KMS-11 (cell line): ENCODE results near the gene ASPRV1.

Experiments
- H2AFZ ChIP-seq: fragments of 200-600 bp; sonication (generic); 2 replicates; pipeline ENCODE4 v1.6.1; 2016; ENCODE audit warnings: antibody characterized with exemption, mixed run types, low read depth
- H3K27ac ChIP-seq: fragments of 200-600 bp; sonication (generic); 2 replicates; pipeline ENCODE4 v1.6.1; 2016; ENCODE audit warnings: mild to moderate bottlenecking, mixed run types
- H3K27me3 ChIP-seq: fragments of 200-600 bp; sonication (generic); 2 replicates; pipeline ENCODE4 v1.6.1; 2017; ENCODE audit warnings: mild to moderate bottlenecking, low read depth, mixed run types, moderate library complexity; ENCODE audit not compliant: insufficient read depth
- H3K36me3 ChIP-seq: fragments of 200-600 bp; sonication (generic); 2 replicates; pipeline ENCODE4 v1.6.1; 2017; ENCODE audit warnings: mild to moderate bottlenecking, mixed run types; ENCODE audit not compliant: insufficient read depth
- H3K4me1 ChIP-seq: fragments of 200-600 bp; sonication (generic); 2 replicates; pipeline ENCODE4 v1.6.1; 2016; ENCODE audit warnings: mild to moderate bottlenecking, low read depth, mixed run types; ENCODE audit not compliant: poor library complexity, severe bottlenecking
- H3K4me2 ChIP-seq: fragments of 200-600 bp; sonication (generic); 2 replicates; pipeline ENCODE4 v1.7.0; 2016; ENCODE audit warnings: mild to moderate bottlenecking, mixed run types
- H3K4me3 ChIP-seq: fragments of 200-600 bp; sonication (generic); IDR thresholded peaks from 2 replicates; pipeline ENCODE4 v1.6.1; 2017; ENCODE audit warnings: low read depth, low read length, mixed read lengths; ENCODE audit not compliant: insufficient read depth
- H3K79me2 ChIP-seq: fragments of 200-600 bp; sonication (generic); 2 replicates; pipeline ENCODE4 v1.6.1; 2016; ENCODE audit warnings: low read depth, mixed run types; ENCODE audit not compliant: insufficient read depth
- H3K9ac ChIP-seq: fragments of 200-600 bp; sonication (generic); 2 replicates; pipeline ENCODE4 v1.6.1; 2016; ENCODE audit warnings: mild to moderate bottlenecking, mixed run types
- H4K20me1 ChIP-seq: fragments of 200-600 bp; sonication (generic); 2 replicates; pipeline ENCODE4 v1.6.1; 2016; ENCODE audit warnings: mild to moderate bottlenecking, mixed run types; ENCODE audit not compliant: insufficient read depth
- CTCF ChIP-seq: fragments of 200-600 bp; sonication (generic); conservative IDR thresholded peaks from 2 replicates; pipeline ENCODE4 v1.6.1; 2017; ENCODE audit warnings: low read depth, mild to moderate bottlenecking, antibody characterized with exemption, low read length, moderate library complexity, mixed read lengths

ASPRV1 gene

DNA sequence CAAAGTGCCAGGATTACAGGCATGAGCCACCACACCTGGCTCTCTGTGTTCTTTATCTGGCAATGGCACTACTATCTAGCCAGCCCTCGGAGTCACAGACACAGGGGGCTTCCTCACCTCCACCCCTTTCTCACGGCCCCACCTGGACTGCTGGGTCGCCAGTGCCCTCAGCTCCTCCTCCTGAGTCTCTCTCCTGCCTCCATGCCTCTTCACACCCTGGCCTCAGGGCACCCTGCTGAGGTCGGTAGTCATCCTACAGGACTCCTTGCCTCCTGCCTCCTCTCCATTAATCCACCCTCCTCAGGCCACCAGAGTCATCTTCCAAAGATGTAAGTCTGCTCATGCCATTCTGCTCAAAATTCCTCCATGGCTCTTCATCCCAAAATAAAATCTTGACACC, 8.6 kb upstream of the ASPRV1 start:
- Histone ChIP-seq H3K4me1 (peaks cover 3% of the 10 kb centered on the region), H3K79me2 (no peaks in the 10 kb centered on the region), H3K27ac (no peak overlapping the region), H4K20me1 (no peaks in the 10 kb centered on the region), H3K27me3 (no peaks in the 10 kb centered on the region), H3K4me3 (no peak overlapping the region), H3K4me2 (no peak overlapping the region), H3K9ac (no peak overlapping the region), H3K36me3 (no peaks in the 10 kb centered on the region), H2AFZ (no peak overlapping the region)
- TF ChIP-seq CTCF: no peak

GRCh38 chr2:69969126-69969983, 7.9 kb upstream of the ASPRV1 start:
- H3K9ac ChIP-seq: no peak overlapping the region
- H3K27ac ChIP-seq: no peak overlapping the region
- H3K4me1 ChIP-seq: peaks cover 3% of the 10 kb centered on the region
- no peak overlapping the region for H3K4me2 ChIP-seq
- no peaks in the 10 kb centered on the region for H4K20me1 ChIP-seq
- no peaks in the 10 kb centered on the region for H3K36me3 ChIP-seq
- H3K79me2 ChIP-seq: no peaks in the 10 kb centered on the region
- no peak overlapping the region for H2AFZ ChIP-seq
- no peak overlapping the region for H3K4me3 ChIP-seq
- no peak for TF ChIP-seq CTCF
- no peaks in the 10 kb centered on the region for H3K27me3 ChIP-seq

DNA sequence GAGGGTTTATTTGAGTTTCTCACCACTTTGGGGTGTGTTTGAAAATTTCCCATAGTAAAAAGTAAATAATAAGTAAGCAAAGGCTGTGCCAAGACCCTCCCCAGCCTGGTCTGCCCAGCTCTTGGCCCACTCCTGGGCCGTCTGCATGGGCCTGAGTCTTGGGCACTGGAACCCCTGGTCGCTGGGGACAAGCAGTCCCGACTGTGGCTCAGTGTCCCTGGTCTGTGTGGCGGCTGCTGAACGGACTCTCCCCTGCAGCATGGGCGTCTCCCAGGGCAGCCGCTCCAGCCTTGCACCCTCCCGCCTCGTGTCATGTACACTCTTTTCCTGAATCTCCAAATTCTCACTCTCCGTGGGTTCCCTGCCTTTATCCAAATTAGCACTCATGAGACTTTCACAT, 7.2 kb upstream of the ASPRV1 start:
- no peaks in the 10 kb centered on the region for H3K79me2 ChIP-seq
- H3K27me3 ChIP-seq: no peaks in the 10 kb centered on the region
- no peak overlapping the region for H3K4me2 ChIP-seq
- no peak overlapping the region for H2AFZ ChIP-seq
- TF ChIP-seq CTCF: no peak
- H3K36me3 ChIP-seq: no peaks in the 10 kb centered on the region
- no peak overlapping the region for H3K9ac ChIP-seq
- no peak overlapping the region for H3K27ac ChIP-seq
- no peaks in the 10 kb centered on the region for H4K20me1 ChIP-seq
- no peak overlapping the region for H3K4me3 ChIP-seq
- H3K4me1 ChIP-seq: peaks cover 3% of the 10 kb centered on the region

GRCh38 chr2:69966496-69966895, 5.1 kb upstream of the ASPRV1 start:
- H2AFZ ChIP-seq: no peak overlapping the region
- no peaks in the 10 kb centered on the region for H3K79me2 ChIP-seq
- H3K27me3 ChIP-seq: no peaks in the 10 kb centered on the region
- no peak overlapping the region for H3K4me3 ChIP-seq
- H3K4me2 ChIP-seq: no peak overlapping the region
- no peaks in the 10 kb centered on the region for H3K4me1 ChIP-seq
- H3K9ac ChIP-seq: no peak overlapping the region
- no peaks in the 10 kb centered on the region for H4K20me1 ChIP-seq
- TF ChIP-seq CTCF: no peak
- no peaks in the 10 kb centered on the region for H3K36me3 ChIP-seq
- H3K27ac ChIP-seq: no peak overlapping the region
